ENCODE results near the gene CCT7. TPM values are rescaled to one million over a fixed set of nuclear protein-coding genes. Genes with fewer than 3 reads are reported as not detected.
A peak's percentile ranks its signal among the peaks of the same experiment; 100 is the strongest.

Gene CCT7
- total RNA-seq, 1 experiment from 2014 or later, result 637 TPM

DNA sequence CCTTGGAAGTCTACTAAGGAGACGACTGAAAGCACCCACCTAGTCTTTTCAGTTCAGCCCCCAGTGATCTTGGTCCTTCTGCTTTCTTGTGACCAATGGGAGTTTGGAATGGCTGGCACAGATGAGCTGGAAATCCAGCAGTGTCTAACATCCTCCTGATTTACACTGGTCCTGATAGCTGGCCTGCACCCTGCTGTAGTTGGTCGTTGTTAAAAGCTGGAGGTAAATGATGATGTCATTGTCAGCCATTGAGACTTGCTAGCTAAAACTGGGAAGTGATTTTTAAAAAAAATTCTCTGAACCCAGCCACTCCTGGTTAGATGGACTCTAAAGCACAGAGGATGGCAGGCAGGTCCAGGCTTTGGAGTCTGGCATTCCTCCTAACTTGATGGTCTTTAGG, 19.3 kb downstream of the CCT7 start:
- no TSS peak for BruUV-seq (replicated peaks)
- CTCF ChIA-PET, result no interaction called here

DNA sequence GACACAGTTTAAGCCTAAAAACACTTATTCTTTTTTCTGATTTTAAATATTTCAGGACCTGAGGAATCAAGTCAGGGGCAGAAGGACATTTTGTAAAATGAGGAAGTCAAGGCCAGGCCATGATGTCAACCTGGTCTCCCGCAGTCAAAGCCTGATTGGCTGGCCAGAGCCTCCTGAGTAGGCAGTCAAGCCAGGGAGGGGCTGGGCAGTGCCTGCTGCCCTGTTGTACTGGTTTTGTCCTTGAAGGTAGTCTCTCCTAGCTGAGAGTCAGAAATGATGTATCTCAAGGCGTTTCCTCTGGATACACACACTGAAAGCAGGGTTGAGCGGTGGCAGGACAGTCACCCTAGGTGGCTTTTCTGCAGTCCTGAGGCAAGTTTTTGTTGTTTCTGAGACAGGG, 19.8 kb downstream of the CCT7 start:
- no peaks in the 10 kb centered on the region for H3K9me2 ChIP-seq (ENCODE audit: insufficient read depth)
- peaks cover 10% of the 10 kb centered on the region; the same call in 1 of the 2 replicates for H3K79me2 ChIP-seq (ENCODE audit: insufficient read depth, low read length)
- no TSS peak for BruUV-seq (replicated peaks)
- TF ChIP-seq POLR2AphosphoS5 (IDR thresholded peaks at IDR 0.05; ENCODE audit: low read depth, low read length), result 0 out of 2 replicates have a peak, but pooled peaks have one; percentile 1
- TF ChIP-seq TCF7L2 (IDR thresholded peaks at IDR 0.05; ENCODE audit: borderline replicate concordance, extremely low read depth, insufficient read depth, insufficient read length), result no peak
- TF ChIP-seq, protein P1, sequence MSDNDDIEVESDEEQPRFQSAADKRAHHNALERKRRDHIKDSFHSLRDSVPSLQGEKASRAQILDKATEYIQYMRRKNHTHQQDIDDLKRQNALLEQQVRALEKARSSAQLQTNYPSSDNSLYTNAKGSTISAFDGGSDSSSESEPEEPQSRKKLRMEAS (IDR thresholded peaks at IDR 0.05), result no peak
- no peak for TF ChIP-seq ELF1 (IDR thresholded peaks at IDR 0.05; ENCODE audit: borderline replicate concordance, low read depth)
- no peak for TF ChIP-seq JUND (IDR thresholded peaks at IDR 0.05)
- TF ChIP-seq ZNF274 (IDR thresholded peaks at IDR 0.05; ENCODE audit: low read depth, low read length), result no peak
- TF ChIP-seq, protein P2, sequence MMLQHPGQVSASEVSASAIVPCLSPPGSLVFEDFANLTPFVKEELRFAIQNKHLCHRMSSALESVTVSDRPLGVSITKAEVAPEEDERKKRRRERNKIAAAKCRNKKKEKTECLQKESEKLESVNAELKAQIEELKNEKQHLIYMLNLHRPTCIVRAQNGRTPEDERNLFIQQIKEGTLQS (IDR thresholded peaks at IDR 0.05), result no peak
- ChIA-PET POLR2A (interaction anchor here (1.2 to 1.3 kb wide), 2 partner anchors 9 kb away, joined by 3 read pairs; no protein-coding TSS in a partner anchor), CTCF (no interaction called here), RAD21 (ENCODE audit: low non-redundant PET in 1 of 2, low total read pairs in 2 of 2, uncharacterized antibody in 2 of 2, unreplicated experiment in 2 of 2) (no interaction called here)
- DNase-seq (ENCODE audit: low read depth, low spot score), result no peak
- no peak overlapping the region for H2AFZ ChIP-seq (ENCODE audit: low read depth, low read length, poor library complexity, severe bottlenecking)
- peaks cover 37 to 38% of the 10 kb centered on the region in 2 experiments; a peak in 3 of 4 replicates for H3K36me3 ChIP-seq (ENCODE audit: control insufficient read depth in 1 of 2, insufficient read depth in 2 of 2, low read length in 2 of 2)
- H3K4me3 ChIP-seq (replicated peaks in 1 of 2; ENCODE audit: low read depth in 1 of 2, low read length in 2 of 2), result no peak overlapping the region
- H3K4me1 ChIP-seq (ENCODE audit: control insufficient read depth in 1 of 2, insufficient read depth in 2 of 2, low read length in 2 of 2), result no peaks in the 10 kb centered on the region
- intact Hi-C loops (cut with micrococcal nuclease), result no loop called here
- ATAC-seq, result peak; percentile 38
- no peaks in the 10 kb centered on the region for H3K27me3 ChIP-seq (ENCODE audit: insufficient read depth, low read length)
- peak overlapping the region; percentile 10; the same call in 1 of the 2 replicates for H3K27ac ChIP-seq (ENCODE audit: low read depth, low read length)
- no peak overlapping the region for H3K4me2 ChIP-seq (ENCODE audit: low read length)
- H3K9me3 ChIP-seq (ENCODE audit: control insufficient read depth in 1 of 2, insufficient read depth in 1 of 2, low read depth in 1 of 2, low read length in 2 of 2), result no peaks in the 10 kb centered on the region
- no peaks in the 10 kb centered on the region; the same call in 1 of the 2 replicates for H4K20me1 ChIP-seq (ENCODE audit: insufficient read depth)
- H3K9ac ChIP-seq (ENCODE audit: low read length), result no peak overlapping the region

More for the DNA sequence above, 19.3 kb downstream of the CCT7 start:
- ChIA-PET POLR2A (interaction anchor here (1.2 to 1.3 kb wide), 2 partner anchors 9 to 10 kb away, joined by 3 read pairs; no protein-coding TSS in a partner anchor), RAD21 (ENCODE audit: low non-redundant PET in 1 of 2, low total read pairs in 2 of 2, uncharacterized antibody in 2 of 2, unreplicated experiment in 2 of 2) (no interaction called here)
- TF ChIP-seq CEBPB (IDR thresholded peaks at IDR 0.05; ENCODE audit: low read depth) (no peak), SIN3A (IDR thresholded peaks at IDR 0.05; ENCODE audit: low read depth) (no peak), POLR2A (IDR thresholded peaks at IDR 0.05; ENCODE audit: borderline replicate concordance, extremely low read depth, insufficient read depth, insufficient read length) (no peak), JUND (IDR thresholded peaks at IDR 0.05) (no peak), ELF1 (IDR thresholded peaks at IDR 0.05; ENCODE audit: borderline replicate concordance, low read depth) (no peak), CBX3 (IDR thresholded peaks at IDR 0.05; ENCODE audit: low read depth) (no peak), EZH2 (IDR thresholded peaks at IDR 0.05) (no peak)
- Histone ChIP-seq H3K9me2 (ENCODE audit: insufficient read depth) (no peaks in the 10 kb centered on the region), H3K36me3 (ENCODE audit: control insufficient read depth in 1 of 2, insufficient read depth in 2 of 2, low read length in 2 of 2) (peaks cover 40 to 43% of the 10 kb centered on the region in 2 experiments; a peak in 3 of 4 replicates), H3K27me3 (ENCODE audit: insufficient read depth, low read length) (no peaks in the 10 kb centered on the region), H3K27ac (ENCODE audit: low read depth, low read length) (no peak overlapping the region), H3K79me2 (ENCODE audit: insufficient read depth, low read length) (peaks cover 14% of the 10 kb centered on the region; the same call in 1 of the 2 replicates), H3K4me2 (ENCODE audit: low read length) (no peak overlapping the region), H3K9me3 (ENCODE audit: control insufficient read depth in 1 of 2, insufficient read depth in 1 of 2, low read depth in 1 of 2, low read length in 2 of 2) (no peaks in the 10 kb centered on the region), H3K9ac (ENCODE audit: low read length) (no peak overlapping the region), H3K4me3 (replicated peaks in 1 of 2; ENCODE audit: low read depth in 1 of 2, low read length in 2 of 2) (no peak overlapping the region), H4K20me1 (ENCODE audit: insufficient read depth) (no peaks in the 10 kb centered on the region; the same call in 1 of the 2 replicates), H2AFZ (ENCODE audit: low read depth, low read length, poor library complexity, severe bottlenecking) (no peak overlapping the region), H3K4me1 (ENCODE audit: control insufficient read depth in 1 of 2, insufficient read depth in 2 of 2, low read length in 2 of 2) (no peaks in the 10 kb centered on the region)
- intact Hi-C loops (cut with micrococcal nuclease), result no loop called here
- DNase-seq (ENCODE audit: low read depth, low spot score) (no peak), ATAC-seq (no peak)

Measured in HCT116 (cell line).